IMR-90 (cell line): ENCODE data around the gene ZNF471. TPM values are rescaled to one million over a fixed set of nuclear protein-coding genes. Genes with fewer than 3 reads are reported as not detected.

Experiments
- ATAC-seq: fragments of 200-7000 bp; cut with Tn5 transposase; 2 replicates; pipeline ENCODE4 v1.9.1; 2020; ENCODE audit warnings: low read depth, mild to moderate bottlenecking, moderate library complexity
- BruUV-seq: library from RNA; stranded (reverse); fragments of 400-500 nt; replicated peaks from 2 replicates; lab custom pipeline; 2021; lab: Mats Ljungman, UMichigan
- CTCF ChIA-PET: fragments of 300-600 bp; formaldehyde crosslinking; extraction: SDS; loops from one replicate; lab custom pipeline; 2021; ENCODE audit warnings: antibody characterized with exemption; lab: Yijun Ruan, JAX
- POLR2A ChIA-PET: fragments of 300-600 bp; sonication (Branson Sonifier 250); formaldehyde crosslinking; loops from one replicate; lab custom pipeline; 2022; ENCODE audit warnings: antibody characterized with exemption; ENCODE audit not compliant: unreplicated experiment; lab: Charles Lee
- DNase-seq: peaks from one replicate; pipeline ENCODE4 v3.0.0; 2013
- H2AFZ ChIP-seq: replicated peaks from 2 replicates; pipeline ENCODE3; 2013; ENCODE audit warnings: low read length, mild to moderate bottlenecking; ENCODE audit not compliant: poor library complexity
- H2AK5ac ChIP-seq: 2 replicates; pipeline ENCODE4 v1.6.1; 2013; ENCODE audit warnings: low read depth, low read length, inconsistent platforms
- H2AK9ac ChIP-seq: replicated peaks from 2 replicates; pipeline ENCODE3; 2013; ENCODE audit warnings: mild to moderate bottlenecking, low read depth, low read length, moderate library complexity; ENCODE audit not compliant: poor library complexity
- H2BK120ac ChIP-seq: 2 replicates; pipeline ENCODE4 v1.6.1; 2013; ENCODE audit warnings: low read depth, low read length, inconsistent platforms
- H2BK15ac ChIP-seq: 3 replicates; pipeline ENCODE4 v1.6.1; 2013; ENCODE audit warnings: low read depth, low read length, inconsistent platforms
- H2BK20ac ChIP-seq: 2 replicates; pipeline ENCODE4 v1.6.1; 2013; ENCODE audit warnings: low read depth, mild to moderate bottlenecking, inconsistent platforms, low read length, moderate library complexity
- H2BK5ac ChIP-seq: 2 replicates; pipeline ENCODE4 v1.6.1; 2013; ENCODE audit warnings: mild to moderate bottlenecking, low read depth, low read length, inconsistent platforms; ENCODE audit not compliant: poor library complexity, severe bottlenecking
- H3K14ac ChIP-seq: replicated peaks from 2 replicates; pipeline ENCODE4 v1.6.1; 2013; ENCODE audit warnings: low read depth, low read length, inconsistent platforms
- H3K18ac ChIP-seq: 2 replicates; pipeline ENCODE4 v1.6.1; 2013; ENCODE audit warnings: low read depth, low read length, control low read depth
- H3K23ac ChIP-seq: 2 replicates; pipeline ENCODE4 v1.6.1; 2013; ENCODE audit warnings: low read depth, low read length, inconsistent platforms
- H3K27ac ChIP-seq: 2 replicates; pipeline ENCODE4 v1.5.1; 2013; ENCODE audit warnings: mild to moderate bottlenecking, control low read depth, low read length; ENCODE audit not compliant: insufficient read depth
- H3K27me3 ChIP-seq: 2 replicates; pipeline ENCODE4 v1.6.1; 2013; ENCODE audit warnings: low read length; ENCODE audit not compliant: control insufficient read depth, insufficient read depth
- H3K36me3 ChIP-seq: 2 replicates; pipeline ENCODE4 v1.6.1; 2013; ENCODE audit warnings: low read length, mixed read lengths; ENCODE audit not compliant: control insufficient read depth, insufficient read depth
- H3K4ac ChIP-seq: 2 replicates; pipeline ENCODE4 v1.6.1; 2013; ENCODE audit warnings: low read depth, low read length, inconsistent platforms
- H3K4me1 ChIP-seq: 2 replicates; pipeline ENCODE4 v1.6.1; 2013; ENCODE audit warnings: low read length, mixed read lengths; ENCODE audit not compliant: control insufficient read depth, insufficient read depth
- H3K4me2 ChIP-seq: 2 replicates; pipeline ENCODE4 v1.6.1; 2013; ENCODE audit warnings: low read depth, mild to moderate bottlenecking, control low read depth, low read length, moderate library complexity
- H3K4me3 ChIP-seq: 2 replicates; pipeline ENCODE4 v1.5.1; 2013; ENCODE audit warnings: low read depth, mild to moderate bottlenecking, control low read depth, low read length, moderate library complexity; ENCODE audit not compliant: insufficient read depth
- H3K56ac ChIP-seq: 2 replicates; pipeline ENCODE4 v1.6.1; 2013; ENCODE audit warnings: low read length, inconsistent platforms; ENCODE audit not compliant: insufficient read depth; ENCODE audit errors: extremely low read depth
- H3K79me1 ChIP-seq, 2 experiments: 2 replicates each; pipeline ENCODE4 v1.6.1; 2013; ENCODE audit warnings: low read length in 2 of 2, inconsistent platforms in 1 of 2, low read depth in 1 of 2
- H3K9ac ChIP-seq: 2 replicates; pipeline ENCODE4 v1.6.1; 2013; ENCODE audit warnings: low read depth, low read length, control low read depth
- H3K9me1 ChIP-seq: 2 replicates; pipeline ENCODE4 v1.6.1; 2013; ENCODE audit warnings: low read length, inconsistent platforms; ENCODE audit not compliant: insufficient read depth
- H3K9me3 ChIP-seq: 2 replicates; pipeline ENCODE4 v1.6.1; 2013; ENCODE audit warnings: low read length; ENCODE audit not compliant: control insufficient read depth, insufficient read depth
- H4K20me1 ChIP-seq: 2 replicates; pipeline ENCODE4 v1.6.1; 2013; ENCODE audit warnings: low read length, inconsistent platforms; ENCODE audit not compliant: insufficient read depth
- H4K5ac ChIP-seq: 2 replicates; pipeline ENCODE4 v1.6.1; 2013; ENCODE audit warnings: mild to moderate bottlenecking, low read depth, low read length, control low read depth
- H4K8ac ChIP-seq, 2 experiments: 2 replicates each; pipeline ENCODE4 v1.6.1; 2013; ENCODE audit warnings: low read depth in 2 of 2, low read length in 2 of 2, control low read depth in 1 of 2, inconsistent platforms in 1 of 2
- H4K91ac ChIP-seq: 2 replicates; pipeline ENCODE4 v1.6.1; 2013; ENCODE audit warnings: low read depth, low read length, inconsistent platforms; ENCODE audit not compliant: insufficient read depth
- CHD1 ChIP-seq: IDR thresholded peaks from 2 replicates; pipeline ENCODE4 v1.6.1; 2012; ENCODE audit warnings: low read depth, low read length, improper control_type of control experiment
- MAFK ChIP-seq: IDR thresholded peaks from 2 replicates; pipeline ENCODE4 v1.6.1; 2012; ENCODE audit warnings: low read depth, low read length, improper control_type of control experiment
- WGBS, 2 experiments: methylation state at CpG; one replicate each; pipeline versions ENCODE4 v1.1.5 to v1.1.7; 2013; ENCODE audit warnings: missing lambda C conversion rate in 2 of 2; ENCODE audit not compliant: insufficient read length in 1 of 2; ENCODE audit errors: extremely low coverage in 2 of 2; 5-methylcytosine and 5-hydroxymethylcytosine counted together
- dilution Hi-C: fragments of 300-500 bp; cut with HindIII; formaldehyde crosslinking; loops from one replicate; pipeline ENCODE4 v1.14.3; 2018; ENCODE audit warnings: low sequenced_read_pairs; ENCODE audit not compliant: unreplicated experiment
- in situ Hi-C: fragments of 300-500 bp; cut with MboI; formaldehyde crosslinking; loops from 3 replicates; pipeline ENCODE4 v1.14.3; 2019; ENCODE audit warnings: low sequenced_read_pairs, inconsistent platforms, mixed read lengths
- intact Hi-C: fragments of 100-400 bp; cut with micrococcal nuclease; formaldehyde crosslinking; loops from 2 replicates; pipeline ENCODE4 v1.10.0; 2022
- polyA plus RNA-seq, 3 experiments: library from polyadenylated mRNA; depleted of rRNA; stranded (reverse); fragments of >200 nt; gene quantifications; 2 replicates each; pipeline ENCODE4 v1.2.3, GENCODE V29; 2012; ENCODE audit warnings: low replicate concordance in 1 of 3
- total RNA-seq: library from RNA; depleted of rRNA; stranded (reverse); fragments of >200 nt; gene quantifications from 2 replicates; pipeline ENCODE4 v1.2.3, GENCODE V29; 2012

ZNF471 gene
- total and polyA plus RNA-seq, 2 of the 4 experiments (the other 2 are of a cell fraction), result 2.3 to 2.5 TPM

DNA sequence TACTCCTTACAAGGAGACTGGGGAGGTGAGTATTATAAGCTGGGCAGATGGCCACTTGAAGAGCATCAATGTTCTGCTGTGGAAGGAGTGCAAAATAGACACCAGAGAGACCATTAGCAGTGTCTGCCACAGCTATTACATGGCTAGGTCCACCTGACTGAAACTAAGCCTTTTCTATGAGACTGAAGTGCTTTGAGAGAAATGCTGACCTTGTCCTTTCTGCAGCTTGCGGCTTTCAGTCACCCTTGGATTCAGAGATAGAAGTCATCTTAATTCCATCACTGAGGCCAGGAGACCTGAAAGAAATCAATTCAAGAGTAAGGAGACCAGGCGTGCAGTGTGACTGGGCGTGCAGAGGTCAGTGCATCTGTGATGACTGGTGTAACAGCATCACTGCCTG lies 29.8 kb downstream of the ZNF471 start:
- no peaks in the 10 kb centered on the region for H4K20me1 ChIP-seq
- H2BK20ac ChIP-seq, result no peak overlapping the region
- no peak overlapping the region for H2AK5ac ChIP-seq
- H3K9me3 ChIP-seq, result peaks cover 37% of the 10 kb centered on the region
- H3K14ac ChIP-seq, result no peak overlapping the region
- ATAC-seq (no peak), DNase-seq (no peak)
- H3K36me3 ChIP-seq, result peaks cover 16% of the 10 kb centered on the region
- H3K9me1 ChIP-seq, result no peaks in the 10 kb centered on the region
- peak overlapping the region; percentile 62 to 99; a peak in 2 of 4 replicates for H4K8ac ChIP-seq
- WGBS, 2 experiments, result 83% methylated on average over 3 of the region's 3 CpGs; no CpG with 5 or more reads in 1 of the 2 experiments
- H2BK120ac ChIP-seq, result no peak overlapping the region
- dilution Hi-C loops, result no loop called here
- in situ Hi-C loops, result no loop called here
- no peak overlapping the region for H3K4me2 ChIP-seq
- H3K18ac ChIP-seq, result no peak overlapping the region
- no peak for TF ChIP-seq CHD1
- peak; percentile 47 for TF ChIP-seq MAFK
- H3K23ac ChIP-seq, result no peak overlapping the region
- no peak overlapping the region for H4K5ac ChIP-seq
- no TSS peak for BruUV-seq
- POLR2A ChIA-PET, result no interaction called here
- intact Hi-C loops, result loop anchor here (5.0 kb wide), 1 partner anchor 135 kb away; the partner anchor contains the start of gene ZNF583
- no peak overlapping the region for H2AFZ ChIP-seq
- H4K91ac ChIP-seq, result no peak overlapping the region
- H3K56ac ChIP-seq, result no peak overlapping the region
- no peaks in the 10 kb centered on the region for H3K27me3 ChIP-seq
- peaks cover 2% of the 10 kb centered on the region; the same call in 1 of the 2 replicates for H3K4me1 ChIP-seq
- CTCF ChIA-PET, result no interaction called here
- H3K4ac ChIP-seq, result no peak overlapping the region
- no peak overlapping the region for H2BK5ac ChIP-seq
- H3K27ac ChIP-seq, result no peak overlapping the region
- no peak overlapping the region for H2AK9ac ChIP-seq
- peaks cover 7 to 17% of the 10 kb centered on the region in 2 experiments; a peak in 3 of 4 replicates for H3K79me1 ChIP-seq
- H3K4me3 ChIP-seq, result no peak overlapping the region
- no peak overlapping the region for H2BK15ac ChIP-seq
- no peak overlapping the region for H3K9ac ChIP-seq
